ENCODE data around the gene LGALS7. TPM values are rescaled to one million over a fixed set of nuclear protein-coding genes. Genes with fewer than 3 reads are reported as not detected.
"Not testable (repeated sequence)": the region's sequence is repeated elsewhere in the genome, so short reads cannot be mapped to it uniquely, and the experiment has no call there.

Gene LGALS7
- total RNA-seq, 1 donor from 2014 or later: not detected

GRCh38 chr19:38809592-38810252, 36.4 kb upstream of the LGALS7 start:
- Mint-ChIP-seq H3K36me3 (ENCODE audit: insufficient read depth) (no peaks in the 10 kb centered on the region), H3K27me3 (no peaks in the 10 kb centered on the region), H3K27ac (no peak overlapping the region), H3K4me3 (ENCODE audit: low read depth) (no peak overlapping the region), H3K9me3 (ENCODE audit: low read depth) (no peaks in the 10 kb centered on the region), H3K4me1 (ENCODE audit: low read depth) (peaks cover 12% of the 10 kb centered on the region)
- no peak for TF ChIP-seq CTCF (IDR thresholded peaks at IDR 0.05; ENCODE audit: unreplicated experiment)
- no peak for DNase-seq (ENCODE audit: low spot score, unreplicated experiment)

- no peaks in the 10 kb centered on the region for H3K9me3 Mint-ChIP-seq (ENCODE audit: low read depth)
- no peaks in the 10 kb centered on the region for H3K27me3 Mint-ChIP-seq
- H3K4me3 Mint-ChIP-seq (ENCODE audit: low read depth): no peak overlapping the region
- no peak for TF ChIP-seq CTCF (IDR thresholded peaks at IDR 0.05; ENCODE audit: unreplicated experiment)
- no peak for DNase-seq (ENCODE audit: low spot score, unreplicated experiment)
- no peaks in the 10 kb centered on the region for H3K36me3 Mint-ChIP-seq (ENCODE audit: insufficient read depth)
- H3K4me1 Mint-ChIP-seq (ENCODE audit: low read depth): peaks cover 12% of the 10 kb centered on the region
- H3K27ac Mint-ChIP-seq: no peak overlapping the region
Observed at GRCh38 chr19:38808741-38809140, 35.4 kb upstream of the LGALS7 start.

GRCh38 chr19:38807374-38808098, 34.2 kb upstream of the LGALS7 start:
- not testable (repeated sequence) for DNase-seq (ENCODE audit: low spot score, unreplicated experiment); H3K4me3 Mint-ChIP-seq (ENCODE audit: low read depth); H3K27me3 Mint-ChIP-seq; H3K9me3 Mint-ChIP-seq (ENCODE audit: low read depth); H3K36me3 Mint-ChIP-seq (ENCODE audit: insufficient read depth)
- Mint-ChIP-seq H3K4me1 (ENCODE audit: low read depth) (peaks cover 12% of the 10 kb centered on the region), H3K27ac (peak overlapping the region; percentile 89)

- DNase-seq (ENCODE audit: low spot score, unreplicated experiment): no peak
- no peaks in the 10 kb centered on the region for H3K9me3 Mint-ChIP-seq (ENCODE audit: low read depth)
- H3K4me1 Mint-ChIP-seq (ENCODE audit: low read depth): peaks cover 8% of the 10 kb centered on the region
- no peaks in the 10 kb centered on the region for H3K27me3 Mint-ChIP-seq
- no peak for TF ChIP-seq CTCF (IDR thresholded peaks at IDR 0.05; ENCODE audit: unreplicated experiment)
- H3K27ac Mint-ChIP-seq: no peak overlapping the region
- no peak overlapping the region for H3K4me3 Mint-ChIP-seq (ENCODE audit: low read depth)
- no peaks in the 10 kb centered on the region for H3K36me3 Mint-ChIP-seq (ENCODE audit: insufficient read depth)
Observed at GRCh38 chr19:38806371-38806770, 33.1 kb upstream of the LGALS7 start.

GRCh38 chr19:38805180-38805579, 31.9 kb upstream of the LGALS7 start:
- H3K36me3 Mint-ChIP-seq (ENCODE audit: insufficient read depth): no peaks in the 10 kb centered on the region
- H3K4me1 Mint-ChIP-seq (ENCODE audit: low read depth): peaks cover 8% of the 10 kb centered on the region
- H3K9me3 Mint-ChIP-seq (ENCODE audit: low read depth): no peaks in the 10 kb centered on the region
- no peak overlapping the region for H3K27ac Mint-ChIP-seq
- TF ChIP-seq CTCF (IDR thresholded peaks at IDR 0.05; ENCODE audit: unreplicated experiment): no peak
- H3K4me3 Mint-ChIP-seq (ENCODE audit: low read depth): no peak overlapping the region
- DNase-seq (ENCODE audit: low spot score, unreplicated experiment): no peak
- no peaks in the 10 kb centered on the region for H3K27me3 Mint-ChIP-seq

GRCh38 chr19:38803543-38803942, 30.2 kb upstream of the LGALS7 start:
- peaks cover 8% of the 10 kb centered on the region for H3K4me1 Mint-ChIP-seq (ENCODE audit: low read depth)

More at GRCh38 chr19:38803543-38803942, 30.2 kb upstream of the LGALS7 start:
- Mint-ChIP-seq H3K36me3 (ENCODE audit: insufficient read depth) (no peaks in the 10 kb centered on the region), H3K9me3 (ENCODE audit: low read depth) (no peaks in the 10 kb centered on the region), H3K4me3 (ENCODE audit: low read depth) (no peak overlapping the region), H3K27me3 (no peaks in the 10 kb centered on the region), H3K27ac (no peak overlapping the region)
- no peak for DNase-seq (ENCODE audit: low spot score, unreplicated experiment)
- TF ChIP-seq CTCF (IDR thresholded peaks at IDR 0.05; ENCODE audit: unreplicated experiment): no peak
